NCI-H187 (cell line): ENCODE results near the gene DPEP3.

ENCODE experiments used
- DNase-seq, 2 experiments: peaks; one replicate each; lab custom pipeline; 2025; lab: John Stamatoyannopoulos, UW

DPEP3 gene

DNA sequence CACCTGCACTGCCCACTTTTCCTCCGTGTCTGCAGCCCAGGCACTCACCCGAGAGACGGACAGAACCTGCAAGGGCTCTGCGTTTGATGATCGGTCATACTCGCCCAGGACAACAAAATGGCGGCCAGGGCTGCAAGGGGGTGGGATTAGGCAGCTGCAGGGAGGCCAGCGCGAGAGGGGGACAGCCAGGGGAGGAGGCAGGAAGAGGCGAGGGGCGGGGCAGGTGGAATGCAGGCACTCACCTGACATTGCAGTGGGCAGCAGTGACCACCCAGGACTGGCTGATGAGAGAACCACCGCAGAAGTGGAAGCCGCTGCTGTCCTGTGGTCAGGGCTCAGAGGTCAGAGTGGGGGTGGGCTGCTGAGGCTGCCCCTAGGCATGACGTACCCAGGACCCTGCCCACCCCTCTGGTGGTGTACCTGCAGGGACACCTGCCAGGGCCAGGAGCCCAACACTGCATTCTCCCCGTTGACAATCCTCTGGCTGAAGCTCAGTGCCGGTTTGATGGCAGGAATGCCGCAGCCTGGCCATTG, 49.6 kb downstream of the DPEP3 start:
- no peak for DNase-seq

DNA sequence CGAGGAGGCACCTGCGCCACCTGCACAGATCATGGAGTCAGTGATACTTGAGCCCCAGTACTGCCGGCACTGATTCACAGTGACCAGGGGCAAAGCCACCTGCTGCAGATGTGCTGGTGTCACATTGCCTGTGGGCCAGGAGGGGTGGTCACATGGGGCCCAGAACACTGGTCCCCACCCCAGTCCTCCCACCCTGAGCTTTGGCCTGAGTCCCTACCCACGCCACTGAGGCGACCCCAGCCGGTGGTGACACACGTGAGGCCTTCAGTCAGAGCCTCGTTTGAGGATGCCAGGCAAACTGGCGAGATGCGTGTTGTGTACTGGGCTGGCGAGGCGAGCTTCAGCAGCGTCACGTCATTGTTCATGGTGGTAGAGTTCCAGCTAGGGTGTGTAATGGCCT, 50.1 kb downstream of the DPEP3 start:
- DNase-seq: no peak

DNA sequence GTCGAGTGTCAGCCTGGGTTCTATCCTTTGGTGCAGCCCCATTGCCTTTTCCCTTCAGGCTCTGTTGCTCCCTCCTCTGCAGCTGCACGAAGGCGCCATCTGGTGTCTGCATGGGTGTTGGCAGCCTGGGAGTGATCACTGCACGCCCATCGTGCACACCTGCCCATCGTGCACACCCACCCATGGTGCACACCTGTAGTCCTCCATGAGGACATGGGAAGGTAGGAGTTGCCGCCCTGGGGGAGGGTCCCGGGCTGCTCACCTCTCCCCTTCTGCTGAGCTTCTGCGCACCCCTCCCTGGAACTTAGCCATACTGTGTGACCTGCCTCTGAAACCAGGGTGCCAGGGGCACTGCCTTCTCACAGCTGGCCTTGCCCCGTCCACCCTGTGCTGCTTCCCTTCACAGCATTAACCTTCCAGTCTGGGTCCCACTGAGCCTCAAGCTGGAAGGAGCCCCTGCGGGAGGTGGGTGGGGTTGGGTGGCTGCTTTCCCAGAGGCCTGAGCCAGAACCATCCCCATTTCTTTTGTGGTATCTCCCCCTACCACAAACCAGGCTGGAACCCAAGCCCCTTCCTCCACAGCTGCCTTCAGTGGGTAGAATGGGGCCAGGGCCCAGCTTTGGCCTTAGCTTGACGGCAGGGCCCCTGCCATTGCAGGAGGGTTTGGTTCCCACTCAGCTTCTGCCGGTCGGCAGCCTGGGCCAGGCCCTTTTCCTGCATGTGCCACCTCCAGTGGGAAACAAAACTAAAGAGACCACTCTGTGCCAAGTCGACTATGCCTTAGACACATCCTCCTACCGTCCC, 51.5 kb downstream of the DPEP3 start:
- DNase-seq: peak in 1 of 2 experiments; percentile 49

DNA sequence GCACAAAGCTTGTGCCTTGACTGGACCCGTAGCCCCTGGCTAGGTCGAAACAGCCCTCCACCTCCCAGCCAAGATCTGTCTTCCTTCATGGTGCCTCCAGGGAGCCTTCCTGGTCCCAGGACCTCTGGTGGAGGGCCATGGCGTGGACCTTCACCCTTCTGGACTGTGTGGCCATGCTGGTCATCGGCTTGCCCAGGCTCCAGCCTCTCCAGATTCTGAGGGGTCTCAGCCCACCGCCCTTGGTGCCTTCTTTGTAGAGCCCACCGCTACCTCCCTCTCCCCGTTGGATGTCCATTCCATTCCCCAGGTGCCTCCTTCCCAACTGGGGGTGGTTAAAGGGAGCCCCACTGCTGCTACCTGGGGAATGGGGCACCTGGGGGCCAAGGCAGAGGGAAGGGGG, 52.2 kb downstream of the DPEP3 start:
- DNase-seq: no peak

DNA sequence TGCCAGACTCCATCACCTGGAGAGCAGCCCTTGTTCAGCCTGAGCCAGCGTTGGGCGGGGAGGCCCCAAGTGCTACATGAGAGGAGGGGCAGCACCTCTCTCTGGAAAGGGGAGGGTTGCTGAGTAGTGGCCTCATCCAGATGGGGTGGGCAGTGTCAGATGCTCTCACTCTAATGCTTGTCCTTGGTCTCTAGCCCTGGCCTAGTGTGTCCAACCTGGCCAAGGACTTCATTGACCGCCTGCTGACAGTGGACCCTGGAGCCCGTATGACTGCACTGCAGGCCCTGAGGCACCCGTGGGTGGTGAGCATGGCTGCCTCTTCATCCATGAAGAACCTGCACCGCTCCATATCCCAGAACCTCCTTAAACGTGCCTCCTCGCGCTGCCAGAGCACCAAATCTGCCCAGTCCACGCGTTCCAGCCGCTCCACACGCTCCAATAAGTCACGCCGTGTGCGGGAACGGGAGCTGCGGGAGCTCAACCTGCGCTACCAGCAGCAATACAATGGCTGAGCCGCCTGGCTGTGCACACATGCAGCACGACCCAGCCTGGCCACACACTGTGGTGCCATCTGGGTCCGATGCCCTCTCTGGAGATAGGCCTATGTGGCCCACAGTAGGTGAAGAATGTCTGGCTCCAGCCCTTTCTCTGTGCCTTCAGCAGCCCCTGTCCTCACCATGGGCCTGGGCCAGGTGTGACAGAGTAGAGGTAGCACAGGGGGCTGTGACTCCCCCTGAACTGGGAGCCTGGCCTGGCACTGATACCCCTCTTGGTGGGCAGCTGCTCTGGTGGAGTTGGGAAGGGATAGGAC, 53.0 kb downstream of the DPEP3 start:
- DNase-seq: no peak

DNA sequence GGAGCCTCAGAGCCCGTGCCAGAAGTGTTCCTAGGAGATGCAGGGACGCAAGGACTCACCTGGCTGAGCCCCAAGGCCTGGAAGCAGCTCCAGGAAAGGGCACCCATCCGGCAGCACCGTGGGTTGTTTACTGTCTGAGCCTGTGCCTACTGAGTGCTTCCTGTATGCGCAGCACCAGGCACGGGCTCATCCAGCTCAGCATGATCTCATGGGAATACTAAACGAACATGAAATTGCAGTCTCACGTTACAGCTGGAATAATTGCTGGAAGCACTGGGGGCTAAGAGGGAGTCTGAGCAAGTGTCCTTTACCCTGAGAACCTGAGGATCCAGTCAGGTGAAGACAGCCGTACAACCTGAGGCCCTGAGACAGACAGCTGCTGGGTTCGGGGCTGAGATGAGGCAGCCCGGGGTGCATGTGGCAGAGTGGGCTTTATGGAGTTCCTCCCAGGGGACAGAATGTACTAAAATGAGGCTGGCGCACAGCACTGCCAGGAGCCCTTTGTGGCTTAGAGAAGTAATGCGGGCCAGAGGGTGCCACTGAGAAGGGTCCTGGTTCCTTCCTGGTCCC, 54.0 kb downstream of the DPEP3 start:
- peak; percentile 31 to 37 for DNase-seq
